Neural progenitor cell (in vitro differentiated cells): ENCODE data around the gene NCK2. TPM values are rescaled to one million over a fixed set of nuclear protein-coding genes. Genes with fewer than 3 reads are reported as not detected.

ENCODE experiments used
- DNase-seq: peaks from one replicate; pipeline ENCODE4 v3.0.0-alpha.2; 2016; ENCODE audit warnings: low spot score
- H2AFZ ChIP-seq: fragments of 200-600 bp; sonication (generic); replicated peaks from 2 replicates; pipeline ENCODE4 v1.6.1; 2016; ENCODE audit warnings: antibody characterized with exemption
- H3F3A ChIP-seq: fragments of 200-600 bp; sonication (generic); 2 replicates; pipeline ENCODE4 v1.6.1; 2016; ENCODE audit warnings: antibody characterized with exemption, low read depth
- H3K27ac ChIP-seq: fragments of 200-600 bp; sonication (generic); 2 replicates; pipeline ENCODE4 v1.5.1; 2016; ENCODE audit warnings: mild to moderate bottlenecking
- H3K27me3 ChIP-seq: fragments of 200-600 bp; sonication (generic); 2 replicates; pipeline ENCODE4 v1.6.1; 2016; ENCODE audit warnings: mild to moderate bottlenecking, moderate library complexity
- H3K36me3 ChIP-seq: fragments of 200-600 bp; sonication (generic); 2 replicates; pipeline ENCODE4 v1.5.1; 2016
- H3K4me1 ChIP-seq: fragments of 200-600 bp; sonication (generic); 2 replicates; pipeline ENCODE4 v1.6.1; 2016; ENCODE audit warnings: mixed run types
- H3K4me2 ChIP-seq: fragments of 200-600 bp; sonication (generic); 2 replicates; pipeline ENCODE4 v1.6.1; 2016
- H3K4me3 ChIP-seq: fragments of 200-600 bp; sonication (generic); 2 replicates; pipeline ENCODE4 v1.5.1; 2016
- H3K79me2 ChIP-seq: fragments of 200-600 bp; sonication (generic); 2 replicates; pipeline ENCODE4 v1.6.1; 2016; ENCODE audit warnings: low read depth
- H3K9ac ChIP-seq: fragments of 200-600 bp; sonication (generic); 2 replicates; pipeline ENCODE4 v1.6.1; 2016
- H3K9me3 ChIP-seq: fragments of 200-600 bp; sonication (generic); 2 replicates; pipeline ENCODE4 v1.5.1; 2016; ENCODE audit warnings: low read depth
- H4K20me1 ChIP-seq: fragments of 200-600 bp; sonication (generic); 2 replicates; pipeline ENCODE4 v1.6.1; 2016; ENCODE audit warnings: low read depth
- H3K27ac Mint-ChIP-seq: 3 replicates; pipeline ENCODE4 v1.8.0; 2021; ENCODE audit warnings: mixed read lengths
- H3K27me3 Mint-ChIP-seq: 2 replicates; pipeline ENCODE4 v1.8.0; 2022; ENCODE audit warnings: low read depth, mild to moderate bottlenecking, inconsistent platforms, moderate library complexity, mixed read lengths; ENCODE audit not compliant: insufficient read depth
- H3K36me3 Mint-ChIP-seq: 3 replicates; pipeline ENCODE4 v1.8.0; 2021; ENCODE audit warnings: mixed read lengths
- H3K4me1 Mint-ChIP-seq: 3 replicates; pipeline ENCODE4 v1.8.0; 2021; ENCODE audit warnings: mixed read lengths
- H3K4me3 Mint-ChIP-seq: 3 replicates; pipeline ENCODE4 v1.8.0; 2021; ENCODE audit warnings: mild to moderate bottlenecking, moderate library complexity, mixed read lengths
- H3K9me3 Mint-ChIP-seq: 3 replicates; pipeline ENCODE4 v1.8.0; 2020; ENCODE audit warnings: mixed read lengths
- CTCF ChIP-seq: fragments of 200-600 bp; sonication (generic); IDR thresholded peaks from 2 replicates; pipeline ENCODE4 v1.5.1; 2017; ENCODE audit warnings: antibody characterized with exemption, mild to moderate bottlenecking
- total RNA-seq: library from RNA; depleted of rRNA; stranded (reverse); fragments of >200 nt; gene quantifications from 2 replicates; pipeline ENCODE4 v1.2.3, GENCODE V29; 2015; ENCODE audit warnings: low replicate concordance

NCK2 gene
- total RNA-seq, 1 donor from 2014 or later = 26.2 TPM

GRCh38 chr2:105937498-105938097 is 192.9 kb downstream of the NCK2 start:
- no peak overlapping the region for H3K4me3 ChIP-seq
- no peaks in the 10 kb centered on the region for H3K4me1 ChIP-seq
- no peaks in the 10 kb centered on the region for H3F3A ChIP-seq
- DNase-seq = no peak
- H4K20me1 ChIP-seq = no peaks in the 10 kb centered on the region
- no peak overlapping the region for H3K27ac Mint-ChIP-seq
- no peak overlapping the region for H3K9ac ChIP-seq
- H3K9me3 Mint-ChIP-seq = peaks cover 22% of the 10 kb centered on the region
- H3K27me3 Mint-ChIP-seq = peaks cover 2% of the 10 kb centered on the region
- H3K27me3 ChIP-seq = no peaks in the 10 kb centered on the region
- H3K27ac ChIP-seq = no peak overlapping the region
- H3K36me3 Mint-ChIP-seq = peaks cover 4% of the 10 kb centered on the region
- H3K4me1 Mint-ChIP-seq = no peaks in the 10 kb centered on the region
- TF ChIP-seq CTCF = no peak
- H3K4me2 ChIP-seq = no peak overlapping the region
- no peaks in the 10 kb centered on the region for H3K79me2 ChIP-seq
- no peak overlapping the region for H3K4me3 Mint-ChIP-seq
- no peaks in the 10 kb centered on the region for H3K36me3 ChIP-seq
- no peak overlapping the region for H2AFZ ChIP-seq
- no peaks in the 10 kb centered on the region for H3K9me3 ChIP-seq
